ENCODE measurements around the gene SLC30A7. TPM values are rescaled to one million over a fixed set of nuclear protein-coding genes. Genes with fewer than 3 reads are reported as not detected.
"Not testable (repeated sequence)": the region's sequence is repeated elsewhere in the genome, so short reads cannot be mapped to it uniquely, and the experiment has no call there.

SLC30A7 gene
- total RNA-seq, 2 donors from 2014 or later = 8.1 to 9.0 TPM

- no peaks in the 10 kb centered on the region for H3K9me3 ChIP-seq
- DNase-seq (ENCODE audit: low spot score) = no peak
- no peaks in the 10 kb centered on the region for H3K4me1 ChIP-seq
- no peak overlapping the region for H3K4me3 ChIP-seq
- no peak overlapping the region for H3K27ac ChIP-seq
- no peaks in the 10 kb centered on the region for H3K27me3 ChIP-seq
- TF ChIP-seq, protein P1, sequence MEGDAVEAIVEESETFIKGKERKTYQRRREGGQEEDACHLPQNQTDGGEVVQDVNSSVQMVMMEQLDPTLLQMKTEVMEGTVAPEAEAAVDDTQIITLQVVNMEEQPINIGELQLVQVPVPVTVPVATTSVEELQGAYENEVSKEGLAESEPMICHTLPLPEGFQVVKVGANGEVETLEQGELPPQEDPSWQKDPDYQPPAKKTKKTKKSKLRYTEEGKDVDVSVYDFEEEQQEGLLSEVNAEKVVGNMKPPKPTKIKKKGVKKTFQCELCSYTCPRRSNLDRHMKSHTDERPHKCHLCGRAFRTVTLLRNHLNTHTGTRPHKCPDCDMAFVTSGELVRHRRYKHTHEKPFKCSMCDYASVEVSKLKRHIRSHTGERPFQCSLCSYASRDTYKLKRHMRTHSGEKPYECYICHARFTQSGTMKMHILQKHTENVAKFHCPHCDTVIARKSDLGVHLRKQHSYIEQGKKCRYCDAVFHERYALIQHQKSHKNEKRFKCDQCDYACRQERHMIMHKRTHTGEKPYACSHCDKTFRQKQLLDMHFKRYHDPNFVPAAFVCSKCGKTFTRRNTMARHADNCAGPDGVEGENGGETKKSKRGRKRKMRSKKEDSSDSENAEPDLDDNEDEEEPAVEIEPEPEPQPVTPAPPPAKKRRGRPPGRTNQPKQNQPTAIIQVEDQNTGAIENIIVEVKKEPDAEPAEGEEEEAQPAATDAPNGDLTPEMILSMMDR (IDR thresholded peaks at IDR 0.05) = no peak
- no peaks in the 10 kb centered on the region for H3K36me3 ChIP-seq
Measured at GRCh38 chr1:100936194-100936967, 40.5 kb downstream of the SLC30A7 start.

DNA sequence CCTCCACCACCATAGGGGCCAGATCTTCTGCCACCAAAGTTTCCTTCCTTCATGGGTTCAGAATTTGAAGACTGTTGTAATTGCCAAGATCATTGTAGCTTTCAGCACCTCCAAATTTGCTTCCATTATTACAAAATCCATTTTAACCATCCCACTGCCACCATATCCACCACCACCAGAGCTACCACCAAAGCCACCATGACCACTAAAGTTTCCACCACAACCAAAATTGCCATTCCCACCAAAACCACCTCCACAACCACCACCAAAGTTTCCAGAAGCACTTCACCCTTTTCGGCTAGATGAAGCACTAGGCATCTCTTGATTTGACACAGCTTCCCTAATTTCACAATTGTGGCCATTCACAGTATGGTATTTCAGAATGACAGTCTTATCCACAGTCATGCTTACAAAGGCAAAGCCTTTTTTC is 45.2 kb downstream of the SLC30A7 start:
- H3K36me3 ChIP-seq = peaks cover 10% of the 10 kb centered on the region
- DNase-seq (ENCODE audit: low spot score) = no peak
- no peaks in the 10 kb centered on the region for H3K27me3 ChIP-seq
- no peak overlapping the region for H3K27ac ChIP-seq
- no peak overlapping the region for H3K4me3 ChIP-seq
- no peaks in the 10 kb centered on the region for H3K4me1 ChIP-seq
- H3K9me3 ChIP-seq = no peaks in the 10 kb centered on the region
- TF ChIP-seq, protein P1 (IDR thresholded peaks at IDR 0.05) = no peak

GRCh38 chr1:100941580-100942216 is 45.8 kb downstream of the SLC30A7 start:
- TF ChIP-seq, protein P1 (IDR thresholded peaks at IDR 0.05) = no peak
- Histone ChIP-seq H3K27ac (no peak overlapping the region), H3K27me3 (no peaks in the 10 kb centered on the region), H3K4me1 (no peaks in the 10 kb centered on the region), H3K4me3 (no peak overlapping the region), H3K36me3 (peaks cover 10% of the 10 kb centered on the region), H3K9me3 (no peaks in the 10 kb centered on the region)
- no peak for DNase-seq (ENCODE audit: low spot score)

GRCh38 chr1:100942304-100943046 is 46.6 kb downstream of the SLC30A7 start:
- H3K4me3 ChIP-seq = no peak overlapping the region
- peaks cover 10% of the 10 kb centered on the region for H3K36me3 ChIP-seq
- no peak overlapping the region for H3K27ac ChIP-seq
- no peaks in the 10 kb centered on the region for H3K9me3 ChIP-seq
- TF ChIP-seq, protein P1 (IDR thresholded peaks at IDR 0.05) = no peak
- H3K4me1 ChIP-seq = no peaks in the 10 kb centered on the region
- no peaks in the 10 kb centered on the region for H3K27me3 ChIP-seq
- no peak for DNase-seq (ENCODE audit: low spot score)

DNA sequence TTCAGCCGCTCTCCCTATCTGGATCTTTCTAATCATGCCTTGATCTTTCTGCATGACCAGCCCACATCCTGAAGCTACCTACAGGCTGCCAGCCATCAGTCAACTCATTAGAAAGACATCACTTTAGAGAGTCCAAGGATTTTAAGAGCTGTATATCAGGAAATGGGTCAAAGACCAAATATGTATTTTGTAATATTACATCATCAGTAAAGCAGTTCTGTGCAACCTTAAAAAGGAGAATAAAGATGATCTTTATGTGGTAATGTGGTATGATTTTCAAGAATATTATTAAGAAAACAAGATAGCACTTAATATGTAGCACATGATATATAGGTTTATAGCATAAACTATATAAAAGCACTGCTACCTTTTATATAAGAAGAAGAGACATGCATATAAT is 47.6 kb downstream of the SLC30A7 start:
- no peak overlapping the region for H3K27ac ChIP-seq
- H3K4me1 ChIP-seq = no peaks in the 10 kb centered on the region
- TF ChIP-seq, protein P1 (IDR thresholded peaks at IDR 0.05) = no peak
- H3K27me3 ChIP-seq = no peaks in the 10 kb centered on the region
- no peaks in the 10 kb centered on the region for H3K9me3 ChIP-seq
- no peak overlapping the region for H3K4me3 ChIP-seq
- DNase-seq (ENCODE audit: low spot score) = no peak
- peaks cover 10% of the 10 kb centered on the region for H3K36me3 ChIP-seq

DNA sequence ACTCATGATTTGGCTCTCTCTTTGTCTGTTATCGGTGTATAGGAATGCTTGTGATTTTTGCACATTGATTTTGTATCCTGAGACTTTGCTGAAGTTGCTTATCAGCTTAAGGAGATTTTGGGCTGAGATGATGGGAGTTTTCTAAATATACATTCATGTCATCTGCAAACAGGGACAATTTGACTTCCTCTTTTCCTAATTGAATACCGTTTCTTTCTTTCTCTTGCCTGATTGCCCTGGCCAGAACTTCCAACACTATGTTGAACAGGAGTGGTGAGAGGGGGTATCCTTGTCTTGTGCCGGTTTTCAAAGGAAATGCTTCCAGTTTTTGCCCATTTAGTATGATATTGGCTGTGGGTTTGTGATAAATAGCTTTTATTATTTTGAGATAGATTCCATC is 50.2 kb downstream of the SLC30A7 start:
- H3K27ac ChIP-seq; H3K9me3 ChIP-seq; H3K4me1 ChIP-seq; H3K4me3 ChIP-seq; DNase-seq (ENCODE audit: low spot score); H3K27me3 ChIP-seq: not testable (repeated sequence)
- H3K36me3 ChIP-seq = peaks cover 10% of the 10 kb centered on the region

DNA sequence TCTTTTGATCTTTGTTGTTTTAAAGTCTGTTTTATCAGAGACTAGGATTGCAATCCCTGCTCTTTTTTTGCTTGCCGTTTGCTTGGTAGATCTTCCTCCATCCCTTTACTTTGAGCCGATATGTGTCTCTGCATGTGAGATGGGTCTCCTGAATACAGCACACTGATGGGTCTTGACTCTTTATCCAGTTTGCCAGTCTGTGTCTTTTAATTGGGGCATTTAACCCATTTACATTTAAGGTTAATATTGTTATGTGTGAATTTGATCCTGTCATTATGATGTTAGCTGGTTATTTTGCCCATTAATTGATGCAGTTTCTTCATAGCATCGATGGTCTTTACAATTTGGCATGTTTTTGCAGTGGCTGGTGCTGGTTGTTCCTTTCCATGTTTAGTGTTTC is 51.9 kb downstream of the SLC30A7 start:
- H3K4me1 ChIP-seq; H3K27ac ChIP-seq; H3K27me3 ChIP-seq; H3K4me3 ChIP-seq; DNase-seq (ENCODE audit: low spot score); H3K9me3 ChIP-seq: not testable (repeated sequence)
- peaks cover 11% of the 10 kb centered on the region for H3K36me3 ChIP-seq

DNA sequence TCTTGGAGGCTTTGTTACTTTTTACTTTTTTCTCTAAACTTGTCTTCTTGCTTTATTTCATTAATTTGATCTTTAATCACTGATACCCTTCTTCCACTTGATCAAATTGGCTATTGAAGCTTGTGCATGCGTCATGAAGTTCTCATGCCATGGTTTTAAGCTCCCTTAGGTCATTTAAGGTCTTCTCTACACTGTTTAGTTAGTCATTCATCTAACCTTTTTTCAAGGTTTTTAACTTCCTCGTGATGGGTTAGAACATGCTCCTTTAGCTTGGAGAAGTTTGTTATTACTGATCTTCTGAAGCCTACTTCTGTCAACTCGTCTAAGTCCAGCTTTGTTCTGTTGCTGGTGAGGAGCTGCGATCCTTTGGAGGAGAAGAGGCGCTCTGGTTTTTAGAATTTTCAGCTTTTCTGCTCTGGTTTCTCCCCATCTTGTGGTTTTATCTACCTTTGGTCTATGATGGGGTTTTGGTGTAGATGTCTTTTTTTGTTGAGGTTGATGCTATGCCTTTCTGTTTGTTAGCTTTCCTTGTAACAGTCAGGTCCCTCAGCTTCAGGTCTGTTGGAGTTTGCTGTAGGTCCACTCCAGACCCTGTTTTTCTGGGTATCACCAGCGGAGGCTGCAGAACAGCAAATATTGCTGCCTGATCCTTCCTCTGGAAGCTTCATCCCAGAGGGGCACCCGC is 53.0 kb downstream of the SLC30A7 start:
- H3K36me3 ChIP-seq = peaks cover 11% of the 10 kb centered on the region
- not testable (repeated sequence) for H3K9me3 ChIP-seq; H3K4me3 ChIP-seq; H3K27ac ChIP-seq; H3K27me3 ChIP-seq; DNase-seq (ENCODE audit: low spot score); H3K4me1 ChIP-seq
